ENCODE data around the gene ARV1.

- TF ChIP-seq POLR2AphosphoS2 (conservative IDR thresholded peaks at IDR 0.05; ENCODE audit: low read length) (no peak), CTCF (IDR thresholded peaks at IDR 0.05) (no peak), JUN (IDR thresholded peaks at IDR 0.05) (no peak), EP300 (IDR thresholded peaks at IDR 0.05) (no peak), RAD21 (conservative IDR thresholded peaks at IDR 0.05 in 1 of 2, IDR thresholded peaks at IDR 0.05 in 1 of 2) (no peak), CHD4 (IDR thresholded peaks at IDR 0.05; ENCODE audit: borderline replicate concordance) (no peak), SREBF2 (IDR thresholded peaks at IDR 0.05) (no peak)
These were observed 28.5 kb upstream of the ARV1 start for GRCh38 chr1:230950404-230950803.

Data from A549 (cell line).